Esophagus squamous epithelium (tissue), 5 donors: ENCODE data around the gene MTCL1. TPM values are rescaled to one million over a fixed set of nuclear protein-coding genes. Genes with fewer than 3 reads are reported as not detected.
A peak's percentile ranks its signal among the peaks of the same experiment; 100 is the strongest.

ENCODE experiments used
- DNase-seq: peaks from one replicate; lab custom pipeline; 2025; lab: John Stamatoyannopoulos, UW
- H3K27ac ChIP-seq, 4 donors: fragments of 200-600 bp; sonication (generic); one replicate each; pipeline ENCODE4 v1.5.1; 2016 to 2019; ENCODE audit warnings: mild to moderate bottlenecking in 1 of 4
- H3K27me3 ChIP-seq, 4 donors: fragments of 200-600 bp; sonication (generic); 1 replicate in 3 of 4; 2 replicates in 1 of 4; pipeline versions ENCODE4 v1.5.1 to v1.6.0; 2017 to 2021; ENCODE audit warnings: antibody characterized with exemption in 1 of 4
- H3K36me3 ChIP-seq, 3 donors: fragments of 200-600 bp; sonication (generic); one replicate each; pipeline ENCODE4 v1.5.1; 2016 to 2019
- H3K4me1 ChIP-seq, 3 donors: fragments of 200-600 bp; sonication (generic); one replicate each; pipeline ENCODE4 v1.5.1; 2017 to 2019
- H3K4me3 ChIP-seq, 4 donors: fragments of 200-600 bp; sonication (generic); 1 replicate in 3 of 4; 2 replicates in 1 of 4; pipeline ENCODE4 v1.5.1; 2016 to 2019; ENCODE audit warnings: mild to moderate bottlenecking in 2 of 4, moderate library complexity in 1 of 4
- H3K9me3 ChIP-seq, 3 donors: fragments of 200-600 bp; sonication (generic); one replicate each; pipeline ENCODE4 v1.5.1; 2016 to 2019
- POLR2A ChIP-seq, 4 donors: fragments of 450-650 bp; IDR thresholded peaks; one replicate each; pipeline ENCODE4 v1.6.1; 2017; ENCODE audit warnings: antibody characterized with exemption in 4 of 4, mild to moderate bottlenecking in 4 of 4, moderate library complexity in 3 of 4
- WGBS, 2 donors: methylation state at CpG; one replicate each; pipeline ENCODE4 v1.1.5; 2018; 5-methylcytosine and 5-hydroxymethylcytosine counted together
- intact Hi-C: fragments of 100-400 bp; cut with DNase I; formaldehyde crosslinking; loops from one replicate; pipeline ENCODE4 v1.15.0; 2022
- total RNA-seq, 4 donors: library from RNA; depleted of rRNA; stranded (reverse); fragments of >200 nt; gene quantifications; one replicate each; pipeline ENCODE4 v1.1.0, GENCODE V29; 2016
- TF ChIP-seq, protein P1 (sequence below), 6 experiments: fragments of 450-650 bp in 4 of 6; fragments of 200-600 bp in 2 of 6; sonication (generic) in 2 of 6; IDR thresholded peaks; one replicate each; pipeline ENCODE4 v1.5.1; 2016 to 2019; ENCODE audit warnings: antibody characterized with exemption in 6 of 6, mild to moderate bottlenecking in 4 of 6, moderate library complexity in 4 of 6
- donor health status: DM: yes; HTN: yes; CAD: no.

The MTCL1 gene
- total RNA-seq, 4 donors from 2014 or later = 6.5 to 16.4 (median 7.9) TPM

DNA sequence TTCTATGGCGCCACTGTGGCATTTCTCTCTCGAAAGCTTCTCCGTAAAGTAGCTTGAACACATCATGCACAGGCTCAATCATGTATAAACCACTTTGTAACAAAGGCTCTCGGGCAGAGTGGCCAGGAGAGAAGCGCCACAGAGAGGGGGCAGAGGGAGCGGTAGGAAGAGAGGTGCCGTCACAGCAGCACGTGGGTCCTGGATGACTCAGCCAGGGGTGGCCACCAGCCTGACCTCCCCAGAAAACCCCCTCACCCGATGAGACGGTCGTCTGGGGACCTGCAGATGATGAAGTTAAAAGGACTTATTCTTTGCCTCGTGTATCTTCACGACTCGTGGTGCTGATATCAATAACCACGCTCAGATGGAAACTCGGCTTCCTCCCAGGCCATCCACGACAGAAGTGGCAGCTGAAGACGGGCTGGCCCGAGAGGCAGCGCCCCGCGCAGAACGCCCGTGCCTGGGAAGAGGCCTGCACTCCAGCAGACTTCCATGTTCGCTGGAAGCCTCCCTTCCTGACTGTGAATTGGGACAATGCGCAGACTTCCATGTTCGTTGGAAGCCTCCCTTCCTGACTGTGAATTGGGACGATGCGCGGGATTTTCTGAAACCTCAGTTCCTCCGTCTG is 46.4 kb upstream of the MTCL1 start:
- intact Hi-C loops = loop anchor here (5.0 kb wide), 1 partner anchor 333 kb away; no protein-coding TSS in a partner anchor
- H3K4me1 ChIP-seq = peaks cover 0 to 20% (median 11%) of the 10 kb centered on the region in 3 donors
- H3K9me3 ChIP-seq = no peaks in the 10 kb centered on the region
- H3K27me3 ChIP-seq = no peaks in the 10 kb centered on the region
- 90 to 94% methylated on average over 11 to 28 of the region's 31 CpGs for WGBS, 2 donors
- no peak overlapping the region for H3K4me3 ChIP-seq
- DNase-seq = no peak
- H3K27ac ChIP-seq = no peak overlapping the region
- H3K36me3 ChIP-seq = no peaks in the 10 kb centered on the region
- TF ChIP-seq, protein P1, sequence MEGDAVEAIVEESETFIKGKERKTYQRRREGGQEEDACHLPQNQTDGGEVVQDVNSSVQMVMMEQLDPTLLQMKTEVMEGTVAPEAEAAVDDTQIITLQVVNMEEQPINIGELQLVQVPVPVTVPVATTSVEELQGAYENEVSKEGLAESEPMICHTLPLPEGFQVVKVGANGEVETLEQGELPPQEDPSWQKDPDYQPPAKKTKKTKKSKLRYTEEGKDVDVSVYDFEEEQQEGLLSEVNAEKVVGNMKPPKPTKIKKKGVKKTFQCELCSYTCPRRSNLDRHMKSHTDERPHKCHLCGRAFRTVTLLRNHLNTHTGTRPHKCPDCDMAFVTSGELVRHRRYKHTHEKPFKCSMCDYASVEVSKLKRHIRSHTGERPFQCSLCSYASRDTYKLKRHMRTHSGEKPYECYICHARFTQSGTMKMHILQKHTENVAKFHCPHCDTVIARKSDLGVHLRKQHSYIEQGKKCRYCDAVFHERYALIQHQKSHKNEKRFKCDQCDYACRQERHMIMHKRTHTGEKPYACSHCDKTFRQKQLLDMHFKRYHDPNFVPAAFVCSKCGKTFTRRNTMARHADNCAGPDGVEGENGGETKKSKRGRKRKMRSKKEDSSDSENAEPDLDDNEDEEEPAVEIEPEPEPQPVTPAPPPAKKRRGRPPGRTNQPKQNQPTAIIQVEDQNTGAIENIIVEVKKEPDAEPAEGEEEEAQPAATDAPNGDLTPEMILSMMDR (IDR thresholded peaks at IDR 0.05) = no peak
- TF ChIP-seq POLR2A (IDR thresholded peaks at IDR 0.05) = no peak

- TF ChIP-seq, protein P1 (IDR thresholded peaks at IDR 0.05) = no peak
- TF ChIP-seq POLR2A (IDR thresholded peaks at IDR 0.05) = no peak
- intact Hi-C loops = loop anchor here (5.0 kb wide), 1 partner anchor 333 kb away; no protein-coding TSS in a partner anchor
- Histone ChIP-seq H3K27me3 (no peaks in the 10 kb centered on the region), H3K36me3 (no peaks in the 10 kb centered on the region), H3K4me1 (peaks cover 0 to 20% (median 11%) of the 10 kb centered on the region in 3 donors), H3K27ac (no peak overlapping the region), H3K4me3 (no peak overlapping the region), H3K9me3 (no peaks in the 10 kb centered on the region)
- DNase-seq = no peak
- WGBS, 2 donors = 91 to 94% methylated on average over 24 to 26 of the region's 36 CpGs
These were observed 45.6 kb upstream of the MTCL1 start for GRCh38 chr18:8659609-8660242.

DNA sequence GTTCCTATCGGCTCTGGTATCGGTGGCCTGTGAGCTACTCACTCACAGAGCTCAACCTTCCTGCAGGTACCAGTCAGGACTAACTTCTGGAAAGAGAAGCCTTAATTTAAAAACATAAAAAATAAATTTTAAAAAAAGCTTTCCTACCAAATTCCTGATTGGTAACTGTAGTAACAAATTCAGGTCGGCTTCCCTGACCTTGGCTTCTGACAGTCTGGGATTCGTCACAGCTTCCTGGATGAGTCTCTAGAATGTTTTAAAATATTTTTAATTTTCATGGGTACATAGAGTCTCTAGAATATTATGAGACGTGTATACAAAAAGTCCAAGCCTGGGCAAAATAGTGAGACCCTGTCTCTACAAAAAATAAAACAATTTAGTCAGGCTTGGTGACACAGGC is 45.0 kb upstream of the MTCL1 start:
- H3K27ac ChIP-seq = no peak overlapping the region
- no peaks in the 10 kb centered on the region for H3K27me3 ChIP-seq
- H3K4me1 ChIP-seq = peaks cover 0 to 23% (median 11%) of the 10 kb centered on the region in 3 donors
- intact Hi-C loops = no loop called here
- H3K4me3 ChIP-seq = no peak overlapping the region
- 81 to 87% methylated on average over 5 of the region's 5 CpGs for WGBS, 2 donors
- no peaks in the 10 kb centered on the region for H3K9me3 ChIP-seq
- no peaks in the 10 kb centered on the region for H3K36me3 ChIP-seq
- DNase-seq = no peak
- TF ChIP-seq, protein P1 (IDR thresholded peaks at IDR 0.05) = no peak
- no peak for TF ChIP-seq POLR2A (IDR thresholded peaks at IDR 0.05)

GRCh38 chr18:8661754-8662559 is 43.4 kb upstream of the MTCL1 start:
- 46 to 52% methylated on average over 17 to 18 of the region's 18 CpGs for WGBS, 2 donors
- no peak for DNase-seq

More at GRCh38 chr18:8661754-8662559, 43.4 kb upstream of the MTCL1 start:
- Histone ChIP-seq H3K9me3 (no peaks in the 10 kb centered on the region), H3K4me3 (peak overlapping the region in 1 of 4 donors; percentile 37), H3K4me1 (peaks cover 0 to 33% (median 11%) of the 10 kb centered on the region in 3 donors), H3K27me3 (no peaks in the 10 kb centered on the region), H3K27ac (no peak overlapping the region), H3K36me3 (no peaks in the 10 kb centered on the region)
- intact Hi-C loops = no loop called here
- no peak for TF ChIP-seq POLR2A (IDR thresholded peaks at IDR 0.05)
- TF ChIP-seq, protein P1 (IDR thresholded peaks at IDR 0.05) = no peak
